GM21526 (cell line): ENCODE data around the gene PDZD8.
A peak's percentile ranks its signal among the peaks of the same experiment; 100 is the strongest.

ENCODE experiments used
- ATAC-seq: cut with Tn5 transposase; IDR thresholded peaks from one replicate; pipeline ENCODE4 v1.9.1; 2021; ENCODE audit warnings: moderate library complexity; ENCODE audit not compliant: unreplicated experiment, low FRiP score

The PDZD8 gene

DNA sequence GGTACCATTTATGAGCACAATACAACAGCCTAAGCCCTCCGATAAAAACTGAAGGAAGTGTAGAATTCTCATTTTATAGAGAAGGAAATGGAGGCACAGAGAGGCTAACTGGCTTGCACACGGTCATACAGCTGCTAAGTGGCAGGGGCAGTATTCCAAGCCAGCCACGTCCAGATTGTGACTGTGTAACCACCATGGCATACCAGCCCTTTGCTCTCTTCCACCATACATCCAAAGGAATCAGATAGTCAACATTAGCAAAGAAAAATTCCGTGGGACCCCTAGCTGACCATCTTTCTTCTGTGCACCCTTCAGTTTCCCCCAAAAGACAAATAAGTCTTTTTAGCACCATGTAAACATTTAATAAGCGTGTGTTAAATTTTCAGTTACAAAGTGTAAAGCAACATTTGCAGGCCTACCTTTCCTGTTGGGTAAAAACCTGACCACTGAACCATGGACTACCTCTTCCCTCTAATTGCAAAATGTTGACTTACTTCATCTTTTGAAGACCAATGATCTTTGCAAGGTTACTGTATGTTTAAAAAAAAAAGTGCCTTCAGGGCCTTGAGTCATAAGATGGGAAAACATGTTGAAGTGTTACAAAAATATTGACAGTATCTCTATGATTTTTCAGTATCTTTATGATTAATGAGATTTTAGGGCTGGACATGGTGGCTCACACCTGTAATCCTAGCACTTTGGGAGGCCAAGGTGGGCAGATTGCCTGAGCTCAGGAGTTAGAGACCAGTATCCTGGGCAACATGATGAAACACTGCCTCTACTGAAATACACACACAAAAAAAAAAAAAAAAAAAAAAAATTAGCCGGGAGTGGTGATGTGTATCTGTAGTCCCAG is 24.3 kb upstream of the PDZD8 start:
- ATAC-seq: no peak

DNA sequence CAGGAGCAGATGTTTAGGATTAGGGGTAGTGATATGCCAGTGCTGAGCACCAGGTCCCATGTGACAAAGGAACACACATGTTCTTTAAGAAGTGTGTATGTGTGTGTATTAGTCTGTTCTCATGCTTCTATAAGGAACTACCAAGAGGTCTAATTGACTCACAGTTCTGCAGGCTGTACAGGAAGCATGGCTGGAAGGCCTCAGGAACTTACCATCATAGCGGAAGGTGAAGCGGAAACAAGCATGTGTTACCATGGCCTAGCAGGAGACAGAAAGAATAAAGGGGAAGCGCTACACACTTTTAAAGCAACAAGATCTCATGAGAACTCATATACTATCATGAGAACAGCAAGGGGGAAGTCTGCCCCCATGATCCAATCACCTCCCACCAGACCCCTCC is 22.8 kb upstream of the PDZD8 start:
- ATAC-seq: no peak

DNA sequence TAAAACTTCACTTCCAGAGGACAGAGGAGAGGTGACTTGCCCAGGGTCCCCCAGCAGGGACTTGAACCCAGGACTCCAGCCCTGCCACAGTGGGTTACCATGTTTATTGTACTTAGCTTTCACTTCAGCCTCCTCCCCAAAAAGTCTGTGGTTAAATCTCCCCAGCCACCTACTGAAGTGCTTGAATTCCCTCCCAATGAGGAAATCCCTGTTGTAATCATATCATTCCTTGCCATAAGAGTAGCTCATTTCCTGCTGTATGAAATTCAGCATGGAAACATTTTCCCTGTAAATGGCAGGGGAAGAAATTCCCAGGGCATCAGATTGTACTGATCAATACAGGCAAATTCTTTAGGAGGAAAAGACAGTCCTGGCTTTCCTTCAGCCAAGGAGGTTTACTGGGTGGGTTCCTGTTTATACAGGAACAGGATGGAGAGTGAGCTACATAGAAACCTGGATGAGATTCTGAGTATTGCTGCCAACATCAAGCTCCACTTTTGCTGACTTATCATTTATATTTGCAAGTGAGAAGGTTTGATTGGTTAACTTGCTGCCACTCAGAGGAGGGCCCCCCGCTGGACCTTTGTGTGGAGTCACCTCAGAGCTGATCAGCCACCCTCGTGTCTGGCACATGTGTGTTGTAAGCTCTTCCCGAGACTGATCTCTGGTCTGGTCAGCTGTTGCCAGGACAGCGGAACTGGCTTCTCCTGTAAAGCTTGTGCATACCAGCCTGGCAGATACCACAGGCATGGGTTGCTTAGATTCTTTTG is 16.4 kb upstream of the PDZD8 start:
- no peak for ATAC-seq

DNA sequence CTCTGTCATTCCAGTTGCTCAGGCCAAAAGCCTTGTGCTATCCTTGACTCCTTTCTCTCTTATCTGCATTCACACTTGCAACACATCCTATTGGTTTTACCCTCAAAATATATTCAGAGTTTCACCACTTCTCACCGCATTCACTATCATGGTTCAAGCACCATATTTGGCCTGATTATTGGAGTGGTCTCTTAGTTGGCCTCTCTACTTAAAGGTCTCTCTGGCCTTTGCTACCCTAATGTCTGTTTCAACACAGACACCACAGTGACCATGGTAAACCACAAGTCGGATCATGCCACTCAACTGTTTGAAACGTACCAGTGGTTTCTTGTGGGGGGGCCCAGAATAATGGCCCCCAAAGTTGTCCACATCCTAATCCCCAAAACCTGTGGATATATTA is 15.2 kb upstream of the PDZD8 start:
- no peak for ATAC-seq

DNA sequence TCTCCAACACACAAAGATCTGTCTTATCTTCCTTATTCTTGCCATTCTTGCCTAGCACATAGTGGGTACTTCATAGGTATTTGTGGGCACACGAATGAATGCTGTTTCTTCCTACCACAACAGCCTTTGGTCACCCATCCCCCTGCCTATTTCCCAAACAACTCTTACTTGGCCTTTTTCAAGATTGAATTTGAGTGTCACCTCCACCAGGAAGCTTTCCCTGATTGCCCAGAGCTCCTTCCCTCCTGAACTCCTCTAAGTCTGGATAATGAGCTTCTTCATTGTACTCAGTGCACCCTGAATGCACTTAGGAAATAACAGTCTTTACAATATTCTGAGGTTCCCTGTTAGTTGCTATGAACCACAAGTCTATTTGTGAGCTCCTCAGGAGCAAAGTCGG is 11.6 kb upstream of the PDZD8 start:
- no peak for ATAC-seq

DNA sequence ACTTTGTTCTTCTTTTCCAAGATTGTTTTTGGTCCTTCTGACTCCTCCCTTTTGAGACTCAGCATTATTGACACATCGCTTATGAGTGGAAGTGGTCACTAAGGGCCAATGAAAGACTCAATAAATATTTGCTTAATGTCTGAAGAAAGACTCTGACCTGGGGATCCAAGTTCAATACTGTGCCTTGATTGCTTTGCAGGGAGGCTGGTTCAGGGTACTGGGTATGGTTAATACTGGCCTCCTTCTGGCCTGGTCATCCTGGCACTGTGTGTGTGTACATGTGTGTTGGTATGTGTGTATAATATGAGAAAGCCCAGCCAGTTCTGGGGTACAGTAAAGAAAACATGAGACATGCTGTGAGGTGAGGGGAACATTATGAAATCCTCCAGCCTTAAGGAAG is 7.6 kb upstream of the PDZD8 start:
- no peak for ATAC-seq

DNA sequence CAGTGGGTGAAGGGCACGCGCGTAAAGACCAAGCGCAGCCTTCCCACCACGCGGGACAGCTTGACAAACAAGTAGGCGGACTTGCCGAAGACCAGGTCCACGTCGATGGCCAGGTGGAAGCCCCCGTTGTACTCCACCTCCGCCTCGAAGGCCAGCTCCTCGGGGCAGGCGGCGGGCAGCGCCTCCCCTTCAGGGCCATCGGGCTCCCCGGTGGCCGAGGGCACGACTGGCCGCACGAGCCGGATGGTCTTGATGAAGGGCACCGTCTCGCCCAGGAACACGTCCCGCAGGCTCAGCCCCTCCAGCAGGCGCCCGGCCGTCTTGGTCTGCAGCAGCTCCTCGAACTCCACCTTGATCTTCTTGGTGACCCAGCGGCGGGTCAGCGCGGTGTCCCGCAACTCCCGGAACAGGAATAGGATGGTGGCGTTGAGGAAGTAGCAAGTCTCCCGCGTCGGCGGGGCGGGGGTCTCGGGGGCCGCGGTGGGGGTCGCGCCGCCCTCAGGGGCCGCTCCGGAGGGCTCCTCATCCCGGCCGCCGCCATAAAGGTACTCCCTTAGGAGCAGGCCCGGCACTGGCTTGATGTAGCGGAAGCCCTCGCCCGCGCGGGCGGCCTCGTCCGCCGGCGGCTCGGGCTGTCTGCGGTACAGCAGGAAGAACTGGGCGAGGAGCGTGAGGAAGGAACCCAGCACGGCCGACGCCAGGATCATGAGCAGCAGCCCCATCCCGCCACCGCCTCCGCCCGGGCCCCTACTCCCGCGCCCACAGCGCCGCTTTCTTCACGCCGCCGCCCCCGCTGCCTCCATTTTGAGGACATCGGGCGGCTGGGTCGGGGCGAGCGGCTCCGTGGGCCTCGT is 507 bp downstream of the PDZD8 start:
- peak; percentile 34 for ATAC-seq

DNA sequence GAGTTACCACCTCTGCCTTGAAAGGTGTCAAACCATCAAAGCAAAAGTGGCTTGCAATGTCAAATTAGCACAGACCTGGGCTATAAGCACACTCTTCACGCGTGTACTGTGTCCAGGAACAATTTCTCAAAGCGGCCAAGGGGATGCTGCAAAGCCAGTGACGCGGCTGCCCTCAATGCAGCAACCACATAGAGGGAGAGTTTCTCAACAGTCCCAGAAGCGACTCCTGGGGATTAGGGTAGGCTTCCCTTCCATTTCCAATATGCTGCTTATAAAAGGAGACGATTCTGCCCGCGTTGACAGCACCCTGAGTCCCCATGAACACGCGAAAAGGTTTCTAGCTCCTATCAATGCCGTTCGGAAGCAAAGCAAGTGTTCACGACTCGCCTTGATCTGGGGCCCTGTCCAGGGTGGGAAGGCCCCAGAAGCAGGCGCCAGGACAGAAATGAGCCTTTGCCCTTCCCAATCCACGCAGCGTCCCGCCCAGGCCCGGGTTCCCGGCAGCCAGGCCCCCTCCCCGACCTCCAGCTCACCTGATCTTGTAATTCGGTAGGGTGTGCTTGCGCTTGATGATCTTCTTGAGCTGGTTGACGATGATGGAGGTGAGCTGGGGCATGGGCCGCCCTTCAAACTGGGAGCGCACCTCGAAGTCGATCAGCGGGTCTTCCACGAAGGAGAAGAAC is 1.3 kb downstream of the PDZD8 start:
- ATAC-seq: peak; percentile 33

DNA sequence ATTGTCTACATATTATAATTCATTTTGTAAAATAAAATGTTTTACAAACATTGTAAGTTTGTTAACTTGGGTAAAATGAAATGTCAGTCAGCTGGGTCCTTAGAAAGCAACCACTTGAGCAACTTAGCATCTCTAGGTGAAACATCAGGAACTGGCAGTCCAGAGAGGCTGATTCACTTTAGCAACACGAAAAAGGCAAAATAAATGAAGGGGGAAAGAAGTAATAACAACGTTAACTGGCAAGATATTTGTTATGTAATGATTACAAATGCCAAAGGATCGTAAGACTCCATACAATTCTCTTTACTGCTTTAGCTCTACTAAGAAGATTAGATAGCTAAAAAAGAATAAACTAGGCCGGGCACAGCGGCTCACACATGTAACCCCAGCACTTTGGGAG is 5.0 kb downstream of the PDZD8 start:
- ATAC-seq: no peak

DNA sequence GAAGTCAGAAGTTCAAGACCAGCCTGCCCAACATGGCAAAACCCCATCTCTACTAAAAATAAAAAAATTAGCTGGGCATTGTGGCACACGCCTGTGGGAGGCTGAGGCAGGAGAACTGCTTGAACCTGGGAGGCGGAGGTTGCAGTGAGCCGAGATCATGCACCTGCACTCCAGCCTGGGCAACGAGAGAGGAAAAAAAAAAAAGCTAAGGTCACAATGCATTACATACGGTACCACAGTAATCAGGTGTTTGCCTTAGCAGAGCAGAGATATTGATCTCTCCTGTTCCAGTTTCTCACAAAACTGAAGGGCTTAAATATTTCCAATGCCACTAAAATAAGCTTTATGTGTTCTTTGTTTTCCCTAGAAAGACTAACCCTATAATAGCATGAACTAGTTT is 7.5 kb downstream of the PDZD8 start:
- no peak for ATAC-seq

DNA sequence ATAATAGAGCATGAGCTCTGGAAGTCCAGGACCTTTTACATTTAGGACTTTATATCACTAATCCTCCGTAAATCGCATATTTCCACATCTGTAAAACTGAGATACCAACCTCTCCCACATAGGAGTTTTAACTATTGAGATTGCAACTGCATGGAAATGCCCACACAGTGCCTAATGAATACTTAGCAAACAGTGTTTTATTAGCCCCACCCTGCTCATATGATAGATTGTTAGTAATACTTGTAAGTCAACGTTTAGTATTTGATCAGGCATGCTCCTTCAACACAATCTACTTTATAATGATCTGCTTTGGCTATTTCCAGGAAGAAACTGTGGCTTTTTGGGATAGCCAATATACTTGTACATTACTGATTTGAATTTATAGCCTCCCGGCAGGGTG is 8.5 kb downstream of the PDZD8 start:
- no peak for ATAC-seq

DNA sequence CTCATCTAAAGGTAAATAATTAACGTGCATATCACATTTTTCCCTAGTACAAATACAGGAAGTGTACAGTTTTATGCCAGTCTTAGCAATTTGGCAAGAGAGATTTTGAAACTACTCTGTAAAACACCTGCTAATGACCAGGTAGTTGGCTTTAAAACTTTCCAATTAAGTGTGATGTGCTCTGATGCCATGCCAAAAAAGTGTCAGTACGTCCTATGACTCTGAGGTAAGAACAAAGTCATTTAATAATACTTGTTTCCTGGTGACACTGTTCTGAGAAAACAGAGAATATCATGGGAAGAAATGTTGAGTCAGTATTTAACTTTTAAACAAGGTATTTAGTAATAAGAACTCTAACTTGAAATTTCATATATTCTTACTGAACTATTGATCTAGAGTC is 9.6 kb downstream of the PDZD8 start:
- no peak for ATAC-seq

DNA sequence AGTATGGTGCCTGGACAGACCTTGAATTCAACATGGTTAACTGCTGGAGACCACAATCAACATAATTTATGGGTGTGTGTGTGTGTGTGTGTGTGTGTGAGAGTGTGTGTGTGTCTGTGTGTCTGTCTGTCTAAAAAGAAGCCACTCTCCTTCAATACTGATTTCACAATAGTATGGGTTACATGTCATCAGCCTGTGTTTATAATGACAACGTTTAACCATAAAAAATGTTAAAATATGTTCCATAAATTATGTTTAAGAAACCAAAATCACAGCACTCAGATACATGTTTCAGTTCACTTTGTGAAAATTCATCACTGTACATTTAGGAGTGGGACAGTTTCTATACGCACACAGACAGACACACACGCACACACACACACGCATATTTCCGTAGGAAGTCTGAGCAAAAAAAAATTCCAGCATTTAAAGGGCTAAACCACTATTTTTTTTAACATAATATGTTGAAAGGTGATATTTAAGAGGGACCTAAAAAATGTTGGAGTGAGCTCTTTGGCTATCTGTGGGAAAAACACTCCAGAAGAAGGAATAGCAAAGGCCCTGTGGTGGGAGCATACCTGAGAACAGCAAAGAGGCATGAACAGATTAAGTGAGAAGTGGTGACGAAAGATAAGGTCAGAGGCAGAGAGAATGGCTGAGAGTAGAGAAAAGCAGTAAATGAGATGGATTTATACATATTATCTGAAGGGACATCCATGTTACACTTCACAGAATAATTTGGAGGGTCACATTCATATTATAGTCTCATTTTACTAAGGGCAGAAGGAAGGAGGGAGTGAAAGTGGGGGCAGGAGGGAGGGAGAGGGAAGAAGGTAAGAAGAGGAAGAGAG is 10.9 kb downstream of the PDZD8 start:
- ATAC-seq: no peak

DNA sequence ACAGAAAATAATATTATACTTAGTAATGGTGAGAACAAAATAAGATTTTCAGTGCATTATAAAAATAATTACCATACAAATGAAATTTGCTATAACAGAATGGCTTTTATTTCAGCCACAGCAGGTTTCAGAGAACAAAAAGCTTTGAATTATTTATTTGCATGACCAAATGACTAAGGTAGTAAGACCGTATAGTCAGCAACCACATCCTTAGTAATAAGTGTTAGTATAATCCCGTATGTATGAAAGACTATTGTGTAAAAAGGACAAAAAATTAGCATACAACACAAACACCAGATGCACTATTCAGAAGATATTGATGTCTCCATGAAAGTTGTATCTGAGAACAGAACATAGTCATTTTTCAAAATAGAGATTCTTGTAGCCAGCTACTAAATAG is 12.2 kb downstream of the PDZD8 start:
- ATAC-seq: no peak

DNA sequence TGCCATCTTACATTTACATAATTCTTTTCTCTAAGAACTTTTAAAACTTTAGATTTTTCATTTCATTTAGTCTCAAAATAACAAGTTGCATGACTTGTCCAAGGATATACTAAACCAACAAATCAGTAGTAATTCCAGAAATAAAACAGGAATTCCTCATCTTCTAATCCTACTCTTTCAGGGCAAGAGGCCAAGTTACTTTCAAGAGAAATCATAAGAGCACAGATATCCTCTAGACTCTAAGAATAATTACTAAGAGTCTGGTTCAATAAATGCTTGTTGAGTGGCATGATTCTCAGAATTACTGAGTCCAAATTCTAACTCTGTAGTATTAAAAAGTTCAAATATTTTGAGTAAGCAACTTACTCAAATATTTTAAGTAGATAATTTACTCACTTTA is 12.9 kb downstream of the PDZD8 start:
- ATAC-seq: no peak

DNA sequence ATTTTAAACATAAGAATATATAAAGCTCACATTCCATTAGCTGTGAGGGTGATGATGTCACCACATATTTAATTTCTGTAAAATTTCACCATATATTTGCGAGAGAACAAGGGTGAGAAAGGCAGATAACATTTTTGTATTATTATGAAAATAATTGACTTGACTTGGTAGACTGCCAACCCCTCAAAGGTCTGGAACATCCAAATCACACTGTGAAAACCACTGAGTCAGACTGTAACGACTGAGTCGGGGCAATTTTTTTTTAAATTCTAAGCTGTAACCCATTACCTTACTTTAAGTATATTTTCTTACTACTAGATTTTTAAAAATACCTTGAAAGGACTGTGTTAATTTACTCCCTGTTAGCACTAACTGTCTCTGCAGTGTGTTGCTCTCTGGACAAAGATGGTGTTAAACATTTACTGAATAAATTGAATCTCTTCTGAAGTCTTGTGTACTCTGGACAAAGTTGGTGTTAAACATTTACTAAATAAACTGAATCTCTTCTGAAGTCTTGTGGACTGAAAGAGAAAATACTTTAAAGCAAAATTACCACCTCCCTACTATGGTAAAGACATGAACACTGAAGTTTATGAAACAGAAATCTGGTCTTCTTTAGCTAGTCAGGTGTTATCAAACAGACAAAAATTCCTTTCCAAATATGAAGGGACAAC is 14.1 kb downstream of the PDZD8 start:
- ATAC-seq: no peak

DNA sequence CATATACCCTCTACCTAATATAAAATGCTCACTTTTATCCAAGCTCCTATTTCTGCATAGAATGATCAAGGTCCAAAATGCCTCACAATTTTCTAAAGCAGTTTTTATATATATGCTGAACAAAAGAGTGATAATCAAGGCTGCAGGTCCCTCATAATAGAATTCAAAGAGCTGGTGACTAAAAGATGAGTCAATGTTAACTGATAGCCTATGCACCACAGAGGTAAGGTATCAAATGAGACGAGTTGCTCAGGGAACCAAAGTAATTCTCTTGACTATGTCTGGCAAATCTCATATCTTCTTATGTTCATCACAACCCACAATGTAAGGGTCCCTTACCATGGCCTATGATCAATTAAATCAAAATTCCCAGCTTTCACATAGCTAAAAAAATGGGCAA is 15.2 kb downstream of the PDZD8 start:
- no peak for ATAC-seq

DNA sequence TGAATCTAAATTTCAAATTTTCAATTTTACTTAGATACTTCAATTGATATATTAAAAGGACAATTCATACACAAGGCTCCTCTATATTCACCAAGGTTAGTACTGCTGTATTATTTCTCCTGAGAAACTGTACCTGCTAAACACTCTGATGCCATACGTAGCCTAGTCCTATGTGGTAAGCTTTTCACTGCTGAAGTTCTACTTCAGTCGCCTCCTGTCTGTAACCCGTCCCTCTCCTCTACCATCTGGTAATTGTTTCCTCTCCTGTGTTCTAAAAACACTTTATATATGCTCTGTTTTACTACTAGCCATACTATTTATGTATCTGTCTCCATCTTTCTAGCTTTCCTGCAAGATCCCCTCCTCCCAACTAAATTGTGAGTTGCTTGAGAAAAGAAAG is 20.2 kb downstream of the PDZD8 start:
- no peak for ATAC-seq

DNA sequence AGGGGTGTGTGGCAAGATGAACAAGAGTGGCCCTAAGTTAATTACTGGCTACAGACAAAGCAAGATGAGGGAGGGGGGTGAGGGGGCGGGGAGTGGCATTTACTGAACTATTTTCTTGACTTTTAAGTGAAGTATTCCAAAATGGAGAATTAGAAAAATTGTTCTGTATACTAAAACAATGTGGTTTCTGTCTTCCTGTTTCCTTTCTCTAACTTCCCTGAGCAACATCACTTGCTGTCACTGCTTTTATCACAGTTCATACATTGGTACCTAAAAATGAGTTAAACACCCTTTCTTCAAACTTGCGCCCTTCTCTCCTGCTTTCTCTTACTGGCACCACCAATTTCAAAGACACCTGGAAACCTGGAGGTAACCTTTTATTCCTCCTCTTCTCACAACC is 21.6 kb downstream of the PDZD8 start:
- ATAC-seq: no peak
